GM12873 (cell line): ENCODE results near the gene CELF4.

Experiments used
- CTCF ChIP-seq: IDR thresholded peaks from 2 replicates; pipeline ENCODE4 v1.5.1; 2012; ENCODE audit warnings: low read depth, mild to moderate bottlenecking, moderate library complexity, low read length, control low read depth; ENCODE audit not compliant: insufficient read depth; ENCODE audit errors: missing control alignments

Gene CELF4

GRCh38 chr18:37552286-37552685 lies 13.3 kb downstream of the CELF4 start:
- no peak for TF ChIP-seq CTCF

- TF ChIP-seq CTCF = no peak
Measured at GRCh38 chr18:37551846-37552245, 13.8 kb downstream of the CELF4 start.

GRCh38 chr18:37551249-37551648 lies 14.3 kb downstream of the CELF4 start:
- TF ChIP-seq CTCF = no peak

- no peak for TF ChIP-seq CTCF
Measured at GRCh38 chr18:37550118-37550875, 15.3 kb downstream of the CELF4 start.

- TF ChIP-seq CTCF = no peak
Measured at GRCh38 chr18:37548679-37549289, 16.8 kb downstream of the CELF4 start.

GRCh38 chr18:37547196-37547827 lies 18.3 kb downstream of the CELF4 start:
- TF ChIP-seq CTCF = no peak

- no peak for TF ChIP-seq CTCF
Measured at GRCh38 chr18:37546651-37547050, 18.9 kb downstream of the CELF4 start.
